ENCODE data around the gene FTO.

The FTO gene

GRCh38 chr16:54200720-54201119 is 496.8 kb downstream of the FTO start:
- CTCF ChIA-PET = no interaction called here
- no peak for DNase-seq (ENCODE audit: low read depth, low spot score)
- TF ChIP-seq, protein P1, sequence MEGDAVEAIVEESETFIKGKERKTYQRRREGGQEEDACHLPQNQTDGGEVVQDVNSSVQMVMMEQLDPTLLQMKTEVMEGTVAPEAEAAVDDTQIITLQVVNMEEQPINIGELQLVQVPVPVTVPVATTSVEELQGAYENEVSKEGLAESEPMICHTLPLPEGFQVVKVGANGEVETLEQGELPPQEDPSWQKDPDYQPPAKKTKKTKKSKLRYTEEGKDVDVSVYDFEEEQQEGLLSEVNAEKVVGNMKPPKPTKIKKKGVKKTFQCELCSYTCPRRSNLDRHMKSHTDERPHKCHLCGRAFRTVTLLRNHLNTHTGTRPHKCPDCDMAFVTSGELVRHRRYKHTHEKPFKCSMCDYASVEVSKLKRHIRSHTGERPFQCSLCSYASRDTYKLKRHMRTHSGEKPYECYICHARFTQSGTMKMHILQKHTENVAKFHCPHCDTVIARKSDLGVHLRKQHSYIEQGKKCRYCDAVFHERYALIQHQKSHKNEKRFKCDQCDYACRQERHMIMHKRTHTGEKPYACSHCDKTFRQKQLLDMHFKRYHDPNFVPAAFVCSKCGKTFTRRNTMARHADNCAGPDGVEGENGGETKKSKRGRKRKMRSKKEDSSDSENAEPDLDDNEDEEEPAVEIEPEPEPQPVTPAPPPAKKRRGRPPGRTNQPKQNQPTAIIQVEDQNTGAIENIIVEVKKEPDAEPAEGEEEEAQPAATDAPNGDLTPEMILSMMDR (IDR thresholded peaks at IDR 0.05; ENCODE audit: insufficient read depth, low read length, missing control alignments) = no peak
- POLR2A ChIA-PET = no interaction called here
- no peak overlapping the region for H3K4me3 ChIP-seq (ENCODE audit: low read depth, low read length)

DNA sequence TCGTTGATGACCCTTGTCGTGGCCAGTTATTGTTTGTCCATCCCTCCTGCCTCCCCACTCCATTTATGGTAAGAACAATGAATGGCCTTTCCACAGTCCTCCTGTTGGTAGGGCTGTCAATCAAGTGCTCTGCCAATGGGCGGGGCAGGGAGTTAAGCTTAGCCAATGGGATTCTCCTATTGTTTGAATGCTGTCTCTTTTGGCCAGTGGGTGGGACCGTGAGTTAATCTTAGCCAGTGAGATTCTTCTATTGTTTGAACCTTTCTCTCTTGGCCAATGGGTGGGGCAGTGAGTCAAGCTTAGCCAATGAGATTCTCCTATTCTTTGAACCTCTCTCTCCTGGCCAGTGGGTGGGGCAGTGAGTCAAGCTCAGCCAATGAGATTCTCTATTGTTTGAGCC is 497.2 kb downstream of the FTO start:
- H3K4me3 ChIP-seq (ENCODE audit: low read depth, low read length) = no peak overlapping the region
- ChIA-PET CTCF (no interaction called here), POLR2A (no interaction called here)
- TF ChIP-seq, protein P1 (IDR thresholded peaks at IDR 0.05; ENCODE audit: insufficient read depth, low read length, missing control alignments) = no peak
- no peak for DNase-seq (ENCODE audit: low read depth, low spot score)
